Heart left ventricle (tissue), 13 donors: ENCODE results near the gene FUBP3.

ENCODE experiments used
- CTCF ChIP-seq, 12 donors: fragments of 200-600 bp; sonication (generic) in 4 of 12; IDR thresholded peaks; one replicate each; pipeline versions ENCODE4 v1.5.0 to v1.8.0; 2018 to 2022; ENCODE audit warnings: antibody characterized with exemption in 12 of 12, mild to moderate bottlenecking in 5 of 12
- POLR2A ChIP-seq, 2 donors: fragments of 450-650 bp; IDR thresholded peaks; one replicate each; pipeline ENCODE4 v1.6.1; 2017; ENCODE audit warnings: antibody characterized with exemption in 2 of 2, mild to moderate bottlenecking in 2 of 2, moderate library complexity in 2 of 2
- donor health status: ischemic (EF 13 %, LVEDD 7.1; RV severe dilation, severe dysfunction).
- donor health status: DM: no; HTN: yes; CAD: no.
- donor health status: DM: no; HTN: no; CAD: no.
- donor health status: ischemic (EF 25% LVEDD 6.9; RV normal size, moderate dysfunction).
- donor health status: ischemic (EF 25% LVEDD 5.7; RV mildly dilated, moderate dysfunction).
- donor health status: ischemic (EF 35%, LVEDD 5.7; RV mildly dilated, moderate dysfunction).
- donor health status: nonischemic (EF 11% LVEDD 7.7; RV severe dilation, severe dysfunction).
- donor health status: DM: yes; HTN: yes; CAD: no.
- donor health status: PGD.
- donor health status: ischemic (EF 29% LVEDD 5.4; RV normal size, mild dysfunction).
- donor health status: nonischemic (EF 23%, LVEDD 6.1; RV moderate dilation, normal function).

- no peak for TF ChIP-seq CTCF (IDR thresholded peaks at IDR 0.05)
- TF ChIP-seq POLR2A (IDR thresholded peaks at IDR 0.05): no peak
Measured at GRCh38 chr9:130542457-130543228, 36.7 kb upstream of the FUBP3 start.
